ENCODE data around the gene AHNAK2.

- TF ChIP-seq CSDC2 (CRISPR knock-in tag; IDR thresholded peaks at IDR 0.05) (no peak), CREB5 (CRISPR knock-in tag; IDR thresholded peaks at IDR 0.05; ENCODE audit: low read depth) (no peak), OSR1 (CRISPR knock-in tag; IDR thresholded peaks at IDR 0.05) (no peak), ZNF70 (CRISPR knock-in tag; IDR thresholded peaks at IDR 0.05) (no peak), PATZ1 (CRISPR knock-in tag; IDR thresholded peaks at IDR 0.05; ENCODE audit: borderline replicate concordance) (no peak), ZNF8 (CRISPR knock-in tag; IDR thresholded peaks at IDR 0.05) (no peak), RARB (CRISPR knock-in tag; IDR thresholded peaks at IDR 0.05) (no peak), ARNTL (CRISPR knock-in tag; IDR thresholded peaks at IDR 0.05; ENCODE audit: borderline replicate concordance, low read depth) (no peak), POU6F1 (CRISPR knock-in tag; IDR thresholded peaks at IDR 0.05; ENCODE audit: borderline replicate concordance, low read depth) (no peak), TSHZ2 (CRISPR knock-in tag; IDR thresholded peaks at IDR 0.05) (no peak)
These were observed 4.0 kb downstream of the AHNAK2 start for GRCh38 chr14:104974146-104974541.

All from SK-N-SH treated with all-trans-retinoic acid at 6 μM for 48 hours (cell line).